Measurements from ENCODE around the gene ELMO1. TPM values are rescaled to one million over a fixed set of nuclear protein-coding genes. Genes with fewer than 3 reads are reported as not detected.

Gene ELMO1
- total RNA-seq, 1 donor from 2014 or later: 151 TPM

GRCh38 chr7:37421861-37422500 lies 26.7 kb downstream of the ELMO1 start:
- Mint-ChIP-seq H3K27me3 (ENCODE audit: unreplicated experiment) (peaks cover 1% of the 10 kb centered on the region), H3K4me3 (ENCODE audit: unreplicated experiment) (no peak overlapping the region), H3K9me3 (ENCODE audit: unreplicated experiment) (no peaks in the 10 kb centered on the region), H3K36me3 (ENCODE audit: low read depth, unreplicated experiment) (peaks cover 8% of the 10 kb centered on the region), H3K4me1 (ENCODE audit: unreplicated experiment) (peaks cover 38% of the 10 kb centered on the region), H3K27ac (ENCODE audit: unreplicated experiment) (no peak overlapping the region)
- no peak for TF ChIP-seq CTCF (IDR thresholded peaks at IDR 0.05; ENCODE audit: unreplicated experiment)
- no peak for DNase-seq (ENCODE audit: low spot score)

GRCh38 chr7:37420946-37421695 lies 27.5 kb downstream of the ELMO1 start:
- H3K4me3 Mint-ChIP-seq (ENCODE audit: unreplicated experiment): no peak overlapping the region

GRCh38 chr7:37419496-37419895 lies 29.2 kb downstream of the ELMO1 start:
- TF ChIP-seq CTCF (IDR thresholded peaks at IDR 0.05; ENCODE audit: unreplicated experiment): no peak
- Mint-ChIP-seq H3K27ac (ENCODE audit: unreplicated experiment) (no peak overlapping the region), H3K4me1 (ENCODE audit: unreplicated experiment) (peaks cover 40% of the 10 kb centered on the region), H3K9me3 (ENCODE audit: unreplicated experiment) (no peaks in the 10 kb centered on the region), H3K4me3 (ENCODE audit: unreplicated experiment) (no peak overlapping the region), H3K27me3 (ENCODE audit: unreplicated experiment) (peaks cover 1% of the 10 kb centered on the region), H3K36me3 (ENCODE audit: low read depth, unreplicated experiment) (peaks cover 15% of the 10 kb centered on the region)
- DNase-seq (ENCODE audit: low spot score): no peak

More at GRCh38 chr7:37420946-37421695, 27.5 kb downstream of the ELMO1 start:
- Mint-ChIP-seq H3K27me3 (ENCODE audit: unreplicated experiment) (peaks cover 1% of the 10 kb centered on the region), H3K9me3 (ENCODE audit: unreplicated experiment) (no peaks in the 10 kb centered on the region), H3K4me1 (ENCODE audit: unreplicated experiment) (peaks cover 40% of the 10 kb centered on the region), H3K27ac (ENCODE audit: unreplicated experiment) (no peak overlapping the region), H3K36me3 (ENCODE audit: low read depth, unreplicated experiment) (peaks cover 10% of the 10 kb centered on the region)
- no peak for TF ChIP-seq CTCF (IDR thresholded peaks at IDR 0.05; ENCODE audit: unreplicated experiment)
- DNase-seq (ENCODE audit: low spot score): no peak

- H3K27ac Mint-ChIP-seq (ENCODE audit: unreplicated experiment): peak overlapping the region; percentile 1
- no peak for TF ChIP-seq CTCF (IDR thresholded peaks at IDR 0.05; ENCODE audit: unreplicated experiment)
- H3K4me3 Mint-ChIP-seq (ENCODE audit: unreplicated experiment): no peak overlapping the region
- H3K36me3 Mint-ChIP-seq (ENCODE audit: low read depth, unreplicated experiment): peaks cover 21% of the 10 kb centered on the region
- peaks cover 1% of the 10 kb centered on the region for H3K27me3 Mint-ChIP-seq (ENCODE audit: unreplicated experiment)
- no peak for DNase-seq (ENCODE audit: low spot score)
- H3K9me3 Mint-ChIP-seq (ENCODE audit: unreplicated experiment): no peaks in the 10 kb centered on the region
- peaks cover 40% of the 10 kb centered on the region for H3K4me1 Mint-ChIP-seq (ENCODE audit: unreplicated experiment)
Observed at GRCh38 chr7:37418381-37418780, 30.3 kb downstream of the ELMO1 start.

GRCh38 chr7:37417107-37417474 lies 31.6 kb downstream of the ELMO1 start:
- peaks cover 45% of the 10 kb centered on the region for H3K4me1 Mint-ChIP-seq (ENCODE audit: unreplicated experiment)
- H3K9me3 Mint-ChIP-seq (ENCODE audit: unreplicated experiment): no peaks in the 10 kb centered on the region
- no peak for TF ChIP-seq CTCF (IDR thresholded peaks at IDR 0.05; ENCODE audit: unreplicated experiment)
- H3K27me3 Mint-ChIP-seq (ENCODE audit: unreplicated experiment): peaks cover 1% of the 10 kb centered on the region
- DNase-seq (ENCODE audit: low spot score): no peak
- peaks cover 30% of the 10 kb centered on the region for H3K36me3 Mint-ChIP-seq (ENCODE audit: low read depth, unreplicated experiment)
- H3K4me3 Mint-ChIP-seq (ENCODE audit: unreplicated experiment): peak overlapping the region; percentile 48
- peak overlapping the region; percentile 30 for H3K27ac Mint-ChIP-seq (ENCODE audit: unreplicated experiment)

Measured in endothelial cell (in vitro differentiated cells).